HCT116 (cell line): ENCODE data around the gene DYNLT1. TPM values are rescaled to one million over a fixed set of nuclear protein-coding genes. Genes with fewer than 3 reads are reported as not detected.

Source experiments
- CBX3 ChIP-seq: IDR thresholded peaks from 2 replicates; pipeline ENCODE4 v1.6.1; 2012; ENCODE audit warnings: low read depth
- ELF1 ChIP-seq: IDR thresholded peaks from 2 replicates; pipeline ENCODE4 v1.6.1; 2012; ENCODE audit warnings: low read depth, borderline replicate concordance
- EZH2 ChIP-seq: fragments of 200-600 bp; sonication (generic); IDR thresholded peaks from 2 replicates; pipeline ENCODE4 v1.6.1; 2017; ENCODE audit warnings: antibody characterized with exemption, mixed run types
- SP1 ChIP-seq: IDR thresholded peaks from 2 replicates; pipeline ENCODE4 v1.6.1; 2012; ENCODE audit warnings: low read depth
- TCF7L2 ChIP-seq: IDR thresholded peaks from 2 replicates; pipeline ENCODE4 v1.7.0; 2011; ENCODE audit warnings: borderline replicate concordance, inconsistent platforms; ENCODE audit not compliant: insufficient read depth, insufficient read length; ENCODE audit errors: extremely low read depth
- YY1 ChIP-seq: IDR thresholded peaks from 2 replicates; pipeline ENCODE4 v1.6.1; 2011; ENCODE audit warnings: low read length, low read depth, moderate library complexity, mild to moderate bottlenecking; ENCODE audit not compliant: insufficient replicate concordance; ENCODE audit errors: extremely low read depth
- ZFX ChIP-seq: fragments of 450-650 bp; IDR thresholded peaks from 2 replicates; pipeline ENCODE4 v1.6.1; 2017
- total RNA-seq: library from RNA; stranded (reverse); gene quantifications from one replicate; pipeline ENCODE4 v1.2.1, GENCODE V29; 2021; ENCODE audit not compliant: unreplicated experiment
- TF ChIP-seq, protein P1 (sequence below), 3 experiments: fragments of 200-600 bp in 1 of 3; sonication (generic) in 1 of 3; IDR thresholded peaks in 2 of 3; conservative IDR thresholded peaks in 1 of 3; 2 replicates each; pipeline ENCODE4 v1.5.1; 2012 to 2017; ENCODE audit warnings: low read depth in 2 of 3, low read length in 2 of 3, antibody characterized with exemption in 1 of 3, borderline replicate concordance in 1 of 3, control low read depth in 1 of 3, mild to moderate bottlenecking in 1 of 3, mixed read lengths in 1 of 3, mixed run types in 1 of 3, moderate library complexity in 1 of 3; ENCODE audit not compliant: insufficient read depth in 1 of 3
- TF ChIP-seq, protein P2 (sequence below): IDR thresholded peaks from 2 replicates; pipeline ENCODE4 v1.6.1; 2012; ENCODE audit warnings: low read depth

DYNLT1 gene
- total RNA-seq, 1 experiment from 2014 or later: 239 TPM

DNA sequence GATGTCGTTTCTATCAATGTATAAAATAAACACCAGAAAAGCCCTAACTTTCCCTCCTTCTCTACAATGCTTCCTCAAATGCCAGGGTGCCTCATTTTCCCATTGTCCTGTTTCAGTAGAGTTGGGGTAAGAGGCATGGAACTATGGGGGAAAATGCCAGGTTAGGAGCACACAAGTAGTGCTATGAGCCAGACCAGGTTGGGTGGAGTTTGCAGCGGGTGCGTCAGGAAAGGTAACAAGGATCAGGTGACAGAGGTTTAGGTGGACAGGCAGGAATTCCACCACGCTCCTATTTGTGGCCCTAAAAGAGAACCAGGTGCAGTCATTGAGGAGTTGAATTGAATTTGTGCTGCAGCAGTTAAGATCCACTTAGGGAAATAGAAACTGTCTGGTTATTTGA is 41.8 kb upstream of the DYNLT1 start (continued):
- TF ChIP-seq, protein P1, sequence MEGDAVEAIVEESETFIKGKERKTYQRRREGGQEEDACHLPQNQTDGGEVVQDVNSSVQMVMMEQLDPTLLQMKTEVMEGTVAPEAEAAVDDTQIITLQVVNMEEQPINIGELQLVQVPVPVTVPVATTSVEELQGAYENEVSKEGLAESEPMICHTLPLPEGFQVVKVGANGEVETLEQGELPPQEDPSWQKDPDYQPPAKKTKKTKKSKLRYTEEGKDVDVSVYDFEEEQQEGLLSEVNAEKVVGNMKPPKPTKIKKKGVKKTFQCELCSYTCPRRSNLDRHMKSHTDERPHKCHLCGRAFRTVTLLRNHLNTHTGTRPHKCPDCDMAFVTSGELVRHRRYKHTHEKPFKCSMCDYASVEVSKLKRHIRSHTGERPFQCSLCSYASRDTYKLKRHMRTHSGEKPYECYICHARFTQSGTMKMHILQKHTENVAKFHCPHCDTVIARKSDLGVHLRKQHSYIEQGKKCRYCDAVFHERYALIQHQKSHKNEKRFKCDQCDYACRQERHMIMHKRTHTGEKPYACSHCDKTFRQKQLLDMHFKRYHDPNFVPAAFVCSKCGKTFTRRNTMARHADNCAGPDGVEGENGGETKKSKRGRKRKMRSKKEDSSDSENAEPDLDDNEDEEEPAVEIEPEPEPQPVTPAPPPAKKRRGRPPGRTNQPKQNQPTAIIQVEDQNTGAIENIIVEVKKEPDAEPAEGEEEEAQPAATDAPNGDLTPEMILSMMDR (IDR thresholded peaks at IDR 0.05 in 2 of 3, conservative IDR thresholded peaks at IDR 0.05 in 1 of 3; ENCODE audit: borderline replicate concordance in 1 of 3, insufficient read depth in 1 of 3, low read depth in 2 of 3, low read length in 2 of 3): no peak
- TF ChIP-seq YY1 (no peak), TCF7L2 (no peak), SP1 (peak; percentile 50; the same call in 1 of the 2 replicates), CBX3 (peak; percentile 41; the same call in 1 of the 2 replicates), ZFX (no peak; the same call in 1 of the 2 replicates), ELF1 (no peak), EZH2 (no peak)
- TF ChIP-seq, protein P2, sequence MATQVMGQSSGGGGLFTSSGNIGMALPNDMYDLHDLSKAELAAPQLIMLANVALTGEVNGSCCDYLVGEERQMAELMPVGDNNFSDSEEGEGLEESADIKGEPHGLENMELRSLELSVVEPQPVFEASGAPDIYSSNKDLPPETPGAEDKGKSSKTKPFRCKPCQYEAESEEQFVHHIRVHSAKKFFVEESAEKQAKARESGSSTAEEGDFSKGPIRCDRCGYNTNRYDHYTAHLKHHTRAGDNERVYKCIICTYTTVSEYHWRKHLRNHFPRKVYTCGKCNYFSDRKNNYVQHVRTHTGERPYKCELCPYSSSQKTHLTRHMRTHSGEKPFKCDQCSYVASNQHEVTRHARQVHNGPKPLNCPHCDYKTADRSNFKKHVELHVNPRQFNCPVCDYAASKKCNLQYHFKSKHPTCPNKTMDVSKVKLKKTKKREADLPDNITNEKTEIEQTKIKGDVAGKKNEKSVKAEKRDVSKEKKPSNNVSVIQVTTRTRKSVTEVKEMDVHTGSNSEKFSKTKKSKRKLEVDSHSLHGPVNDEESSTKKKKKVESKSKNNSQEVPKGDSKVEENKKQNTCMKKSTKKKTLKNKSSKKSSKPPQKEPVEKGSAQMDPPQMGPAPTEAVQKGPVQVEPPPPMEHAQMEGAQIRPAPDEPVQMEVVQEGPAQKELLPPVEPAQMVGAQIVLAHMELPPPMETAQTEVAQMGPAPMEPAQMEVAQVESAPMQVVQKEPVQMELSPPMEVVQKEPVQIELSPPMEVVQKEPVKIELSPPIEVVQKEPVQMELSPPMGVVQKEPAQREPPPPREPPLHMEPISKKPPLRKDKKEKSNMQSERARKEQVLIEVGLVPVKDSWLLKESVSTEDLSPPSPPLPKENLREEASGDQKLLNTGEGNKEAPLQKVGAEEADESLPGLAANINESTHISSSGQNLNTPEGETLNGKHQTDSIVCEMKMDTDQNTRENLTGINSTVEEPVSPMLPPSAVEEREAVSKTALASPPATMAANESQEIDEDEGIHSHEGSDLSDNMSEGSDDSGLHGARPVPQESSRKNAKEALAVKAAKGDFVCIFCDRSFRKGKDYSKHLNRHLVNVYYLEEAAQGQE: no peak
